Panc1 (cell line): Measurements from ENCODE around the gene ZNF362.

Source experiments
- CTCF ChIP-seq: fragments of 450-650 bp; IDR thresholded peaks from 2 replicates; pipeline ENCODE4 v1.5.1; 2017; ENCODE audit warnings: mild to moderate bottlenecking
- REST ChIP-seq, 2 experiments: IDR thresholded peaks; 2 replicates each; pipeline ENCODE4 v1.6.1; 2011 to 2012; ENCODE audit warnings: low read depth in 2 of 2, control low read depth in 1 of 2, low read length in 1 of 2, mild to moderate bottlenecking in 1 of 2, moderate library complexity in 1 of 2; ENCODE audit not compliant: insufficient read depth in 1 of 2
- SIN3A ChIP-seq: IDR thresholded peaks from 2 replicates; pipeline ENCODE4 v1.6.1; 2012; ENCODE audit warnings: low read depth, mild to moderate bottlenecking, low read length, moderate library complexity, borderline replicate concordance; ENCODE audit not compliant: insufficient read depth

DNA sequence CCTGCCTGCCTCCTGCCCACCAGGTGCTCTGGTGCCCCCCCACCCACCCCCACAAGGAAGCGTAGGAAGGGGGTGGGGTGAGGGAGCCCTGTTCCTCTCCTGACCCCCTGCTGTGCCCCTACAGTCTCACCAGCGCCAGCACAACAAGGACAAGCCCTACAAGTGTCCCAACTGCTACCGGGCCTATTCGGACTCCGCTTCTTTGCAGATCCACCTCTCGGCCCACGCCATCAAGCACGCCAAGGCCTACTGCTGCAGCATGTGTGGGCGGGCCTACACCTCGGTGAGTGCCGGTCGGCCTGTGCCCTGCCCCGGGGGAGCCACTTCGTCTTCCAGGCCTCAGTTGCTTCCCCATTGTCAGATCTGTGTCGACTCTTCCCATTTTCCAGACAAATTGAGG lies 38.7 kb downstream of the ZNF362 start:
- TF ChIP-seq CTCF = no peak
- no peak for TF ChIP-seq SIN3A
- no peak for TF ChIP-seq REST (IDR thresholded peaks at IDR 0.05; ENCODE audit: insufficient read depth in 1 of 2, low read depth in 2 of 2, low read length in 1 of 2)
